HG03354 (cell line): Measurements from ENCODE around the gene HARBI1.

Experiments
- ATAC-seq: cut with Tn5 transposase; IDR thresholded peaks from one replicate; pipeline ENCODE4 v1.9.1; 2021; ENCODE audit warnings: mild to moderate bottlenecking; ENCODE audit not compliant: unreplicated experiment, poor library complexity, severe bottlenecking

Gene HARBI1

GRCh38 chr11:46559815-46560214 is 57.2 kb downstream of the HARBI1 start:
- ATAC-seq, result no peak

GRCh38 chr11:46557684-46558151 is 59.3 kb downstream of the HARBI1 start:
- no peak for ATAC-seq

- peak; percentile 76 for ATAC-seq
Observed at GRCh38 chr11:46555267-46556054, 61.6 kb downstream of the HARBI1 start.

GRCh38 chr11:46554213-46555147 is 62.5 kb downstream of the HARBI1 start:
- no peak for ATAC-seq

- no peak for ATAC-seq
Observed at GRCh38 chr11:46553814-46554212, 63.2 kb downstream of the HARBI1 start.
